ENCODE measurements around the gene SMPD4.
A peak's percentile ranks its signal among the peaks of the same experiment; 100 is the strongest.
"Not testable (repeated sequence)": the region's sequence is repeated elsewhere in the genome, so short reads cannot be mapped to it uniquely, and the experiment has no call there.

The SMPD4 gene

GRCh38 chr2:130181325-130181879 is at the start of gene SMPD4:
Gene SMPD4, minus strand, starts transcription at chr2:130181602. Its CDS starts 5,010 bp downstream, at chr2:130176592.
- DNase-seq (ENCODE audit: insufficient read length, low spot score), result peak; percentile 66
- no peak for FAIRE-seq
- TF ChIP-seq POLR2A (IDR thresholded peaks at IDR 0.05; ENCODE audit: low read depth, low read length), result peak; percentile 62

- FAIRE-seq; DNase-seq (ENCODE audit: insufficient read length, low spot score): not testable (repeated sequence)
Observed at GRCh38 chr2:130230907-130231306, 49.5 kb upstream of the SMPD4 start.

- FAIRE-seq; DNase-seq (ENCODE audit: insufficient read length, low spot score): not testable (repeated sequence)
Observed at GRCh38 chr2:130230376-130230775, 49.0 kb upstream of the SMPD4 start.

- FAIRE-seq; DNase-seq (ENCODE audit: insufficient read length, low spot score): not testable (repeated sequence)
Observed at GRCh38 chr2:130229161-130229510, 47.7 kb upstream of the SMPD4 start.

GRCh38 chr2:130228467-130229160 is 47.2 kb upstream of the SMPD4 start:
- DNase-seq (ENCODE audit: insufficient read length, low spot score); FAIRE-seq: not testable (repeated sequence)

GRCh38 chr2:130228005-130228404 is 46.6 kb upstream of the SMPD4 start:
- FAIRE-seq; DNase-seq (ENCODE audit: insufficient read length, low spot score): not testable (repeated sequence)

GRCh38 chr2:130222523-130222922 is 41.1 kb upstream of the SMPD4 start:
- not testable (repeated sequence) for FAIRE-seq; DNase-seq (ENCODE audit: insufficient read length, low spot score)

- not testable (repeated sequence) for DNase-seq (ENCODE audit: insufficient read length, low spot score); FAIRE-seq
Observed at GRCh38 chr2:130220505-130220904, 39.1 kb upstream of the SMPD4 start.

GRCh38 chr2:130219147-130219546 is 37.7 kb upstream of the SMPD4 start:
- not testable (repeated sequence) for FAIRE-seq; DNase-seq (ENCODE audit: insufficient read length, low spot score)

GRCh38 chr2:130207051-130207450 is 25.6 kb upstream of the SMPD4 start:
- FAIRE-seq; DNase-seq (ENCODE audit: insufficient read length, low spot score): not testable (repeated sequence)

GRCh38 chr2:130203150-130203549 is 21.7 kb upstream of the SMPD4 start:
- FAIRE-seq; DNase-seq (ENCODE audit: insufficient read length, low spot score): not testable (repeated sequence)

GRCh38 chr2:130202518-130202917 is 21.1 kb upstream of the SMPD4 start:
- not testable (repeated sequence) for DNase-seq (ENCODE audit: insufficient read length, low spot score); FAIRE-seq

GRCh38 chr2:130198343-130198742 is 16.9 kb upstream of the SMPD4 start, which contains the start of gene TUBA3E:
Gene TUBA3E, minus strand, starts transcription at chr2:130198439. Its CDS starts 79 bp downstream, at chr2:130198360.
- DNase-seq (ENCODE audit: insufficient read length, low spot score) (no peak), FAIRE-seq (no peak)
- no peak for TF ChIP-seq POLR2A (IDR thresholded peaks at IDR 0.05; ENCODE audit: low read depth, low read length)

- DNase-seq (ENCODE audit: insufficient read length, low spot score); FAIRE-seq: not testable (repeated sequence)
Observed at GRCh38 chr2:130196052-130196451, 14.7 kb upstream of the SMPD4 start.

GRCh38 chr2:130195089-130195635 is 13.8 kb upstream of the SMPD4 start:
- not testable (repeated sequence) for DNase-seq (ENCODE audit: insufficient read length, low spot score); FAIRE-seq

- not testable (repeated sequence) for FAIRE-seq; DNase-seq (ENCODE audit: insufficient read length, low spot score)
Observed at GRCh38 chr2:130193824-130194223, 12.4 kb upstream of the SMPD4 start.

GRCh38 chr2:130192451-130192850 is 11.0 kb upstream of the SMPD4 start:
- not testable (repeated sequence) for FAIRE-seq; DNase-seq (ENCODE audit: insufficient read length, low spot score)

GRCh38 chr2:130191319-130191718 is 9.9 kb upstream of the SMPD4 start:
- not testable (repeated sequence) for DNase-seq (ENCODE audit: insufficient read length, low spot score); FAIRE-seq

Data from H54 (cell line).